ENCODE results near the gene MRPS10. TPM values are rescaled to one million over a fixed set of nuclear protein-coding genes. Genes with fewer than 3 reads are reported as not detected.

The MRPS10 gene
- total RNA-seq, 1 donor, result 14.3 TPM

GRCh38 chr6:42239736-42240375, 22.2 kb upstream of the MRPS10 start:
- no peak for DNase-seq (ENCODE audit: low read depth in 2 of 3, low spot score in 2 of 3)

GRCh38 chr6:42239333-42239732, 21.7 kb upstream of the MRPS10 start:
- no peak for DNase-seq (ENCODE audit: low read depth in 2 of 3, low spot score in 2 of 3)

GRCh38 chr6:42237857-42238256, 20.2 kb upstream of the MRPS10 start:
- no peak for DNase-seq (ENCODE audit: low read depth in 2 of 3, low spot score in 2 of 3)

- DNase-seq (ENCODE audit: low read depth in 2 of 3, low spot score in 2 of 3), result no peak
Observed at GRCh38 chr6:42236682-42237473, 19.2 kb upstream of the MRPS10 start.

- no peak for DNase-seq (ENCODE audit: low read depth in 2 of 3, low spot score in 2 of 3)
Observed at GRCh38 chr6:42236030-42236429, 18.4 kb upstream of the MRPS10 start.

- DNase-seq (ENCODE audit: low read depth in 2 of 3, low spot score in 2 of 3), result no peak
Observed at GRCh38 chr6:42232035-42232434, 14.4 kb upstream of the MRPS10 start.

- peak in 1 of 3 donors; percentile 10 for DNase-seq (ENCODE audit: low read depth in 2 of 3, low spot score in 2 of 3)
Observed at GRCh38 chr6:42230345-42231321, 13.0 kb upstream of the MRPS10 start.

GRCh38 chr6:42229506-42230119, 12.0 kb upstream of the MRPS10 start:
- DNase-seq (ENCODE audit: low read depth in 2 of 3, low spot score in 2 of 3), result no peak

- DNase-seq (ENCODE audit: low read depth in 2 of 3, low spot score in 2 of 3), result no peak
Observed at GRCh38 chr6:42228305-42228704, 10.6 kb upstream of the MRPS10 start.

- no peak for DNase-seq (ENCODE audit: low read depth in 2 of 3, low spot score in 2 of 3)
Observed at GRCh38 chr6:42227173-42227850, 9.7 kb upstream of the MRPS10 start.

GRCh38 chr6:42226645-42227143, 9.0 kb upstream of the MRPS10 start:
- DNase-seq (ENCODE audit: low read depth in 2 of 3, low spot score in 2 of 3), result no peak

GRCh38 chr6:42226161-42226611, 8.5 kb upstream of the MRPS10 start:
- DNase-seq (ENCODE audit: low read depth in 2 of 3, low spot score in 2 of 3), result no peak

- DNase-seq (ENCODE audit: low read depth in 2 of 3, low spot score in 2 of 3), result no peak
Observed at GRCh38 chr6:42225419-42225818, 7.8 kb upstream of the MRPS10 start.

- no peak for DNase-seq (ENCODE audit: low read depth in 2 of 3, low spot score in 2 of 3)
Observed at GRCh38 chr6:42225029-42225339, 7.3 kb upstream of the MRPS10 start.

- no peak for DNase-seq (ENCODE audit: low read depth in 2 of 3, low spot score in 2 of 3)
Observed at GRCh38 chr6:42224222-42225028, 6.8 kb upstream of the MRPS10 start.

GRCh38 chr6:42222448-42222847, 4.8 kb upstream of the MRPS10 start:
- DNase-seq (ENCODE audit: low read depth in 2 of 3, low spot score in 2 of 3), result no peak

GRCh38 chr6:42221546-42221945, 3.9 kb upstream of the MRPS10 start:
- no peak for DNase-seq (ENCODE audit: low read depth in 2 of 3, low spot score in 2 of 3)

GRCh38 chr6:42220807-42221206, 3.1 kb upstream of the MRPS10 start:
- DNase-seq (ENCODE audit: low read depth in 2 of 3, low spot score in 2 of 3), result no peak

GRCh38 chr6:42217157-42217518, 523 bp downstream of the MRPS10 start:
- no peak for DNase-seq (ENCODE audit: low read depth in 2 of 3, low spot score in 2 of 3)
